Hematopoietic multipotent progenitor cell treated with erythropoietin and hydrocortisone succinate and interleukin-3 and kit ligand, for 6 days (in vitro differentiated cells): ENCODE measurements around the gene PRLR.
"Not testable (repeated sequence)": the region's sequence is repeated elsewhere in the genome, so short reads cannot be mapped to it uniquely, and the experiment has no call there.

ENCODE experiments used
- DNase-seq: peaks from one replicate; pipeline ENCODE4 v3.0.0-alpha.2; 2015

PRLR gene

GRCh38 chr5:35066260-35066795 lies 164.0 kb downstream of the PRLR start:
- no peak for DNase-seq

- DNase-seq, result no peak
These were observed 166.9 kb downstream of the PRLR start for GRCh38 chr5:35063414-35063813.

- DNase-seq, result no peak
These were observed 169.0 kb downstream of the PRLR start for GRCh38 chr5:35061211-35061770.

GRCh38 chr5:35060236-35060635 lies 170.1 kb downstream of the PRLR start:
- DNase-seq, result no peak

GRCh38 chr5:35059251-35059650 lies 171.0 kb downstream of the PRLR start:
- DNase-seq, result no peak

- no peak for DNase-seq
These were observed 171.9 kb downstream of the PRLR start for GRCh38 chr5:35058374-35058788.

- DNase-seq, result no peak
These were observed 173.6 kb downstream of the PRLR start for GRCh38 chr5:35056686-35057085.

- no peak for DNase-seq
These were observed 177.4 kb downstream of the PRLR start for GRCh38 chr5:35052838-35053237.

- no peak for DNase-seq
These were observed 179.7 kb downstream of the PRLR start for GRCh38 chr5:35050541-35051126.

- no peak for DNase-seq
These were observed 181.4 kb downstream of the PRLR start for GRCh38 chr5:35048910-35049309.

- DNase-seq, result no peak
These were observed 182.4 kb downstream of the PRLR start, which contains the start of gene AGXT2 for GRCh38 chr5:35047785-35048404. Gene AGXT2, minus strand, starts transcription at chr5:35047949. Its CDS starts 57 bp downstream, at chr5:35047892.

- no peak for DNase-seq
These were observed 183.5 kb downstream of the PRLR start for GRCh38 chr5:35046774-35047173.

GRCh38 chr5:35045280-35045679 lies 185.0 kb downstream of the PRLR start:
- DNase-seq, result no peak

GRCh38 chr5:35044649-35045048 lies 185.6 kb downstream of the PRLR start:
- no peak for DNase-seq

- no peak for DNase-seq
These were observed 187.5 kb downstream of the PRLR start for GRCh38 chr5:35042781-35043180.

- DNase-seq, result no peak
These were observed 189.0 kb downstream of the PRLR start for GRCh38 chr5:35041261-35041660.

GRCh38 chr5:35038891-35039290 lies 191.4 kb downstream of the PRLR start:
- no peak for DNase-seq

GRCh38 chr5:35036536-35036935 lies 193.8 kb downstream of the PRLR start:
- no peak for DNase-seq

- DNase-seq, result not testable (repeated sequence)
These were observed 194.4 kb downstream of the PRLR start for GRCh38 chr5:35035929-35036328.

GRCh38 chr5:35035271-35035670 lies 195.0 kb downstream of the PRLR start:
- no peak for DNase-seq

- no peak for DNase-seq
These were observed 197.9 kb downstream of the PRLR start for GRCh38 chr5:35032356-35032755.

- no peak for DNase-seq
These were observed 199.0 kb downstream of the PRLR start for GRCh38 chr5:35031276-35031675.

GRCh38 chr5:35030426-35031100 lies 199.7 kb downstream of the PRLR start:
- DNase-seq, result no peak

GRCh38 chr5:35029333-35029732 lies 201.0 kb downstream of the PRLR start:
- no peak for DNase-seq
